ENCODE measurements around the gene TNNT3. TPM values are rescaled to one million over a fixed set of nuclear protein-coding genes. Genes with fewer than 3 reads are reported as not detected.

Gene TNNT3
- total and polyA plus RNA-seq, 2 of the 4 experiments (the other 2 are of a cell fraction): not detected

DNA sequence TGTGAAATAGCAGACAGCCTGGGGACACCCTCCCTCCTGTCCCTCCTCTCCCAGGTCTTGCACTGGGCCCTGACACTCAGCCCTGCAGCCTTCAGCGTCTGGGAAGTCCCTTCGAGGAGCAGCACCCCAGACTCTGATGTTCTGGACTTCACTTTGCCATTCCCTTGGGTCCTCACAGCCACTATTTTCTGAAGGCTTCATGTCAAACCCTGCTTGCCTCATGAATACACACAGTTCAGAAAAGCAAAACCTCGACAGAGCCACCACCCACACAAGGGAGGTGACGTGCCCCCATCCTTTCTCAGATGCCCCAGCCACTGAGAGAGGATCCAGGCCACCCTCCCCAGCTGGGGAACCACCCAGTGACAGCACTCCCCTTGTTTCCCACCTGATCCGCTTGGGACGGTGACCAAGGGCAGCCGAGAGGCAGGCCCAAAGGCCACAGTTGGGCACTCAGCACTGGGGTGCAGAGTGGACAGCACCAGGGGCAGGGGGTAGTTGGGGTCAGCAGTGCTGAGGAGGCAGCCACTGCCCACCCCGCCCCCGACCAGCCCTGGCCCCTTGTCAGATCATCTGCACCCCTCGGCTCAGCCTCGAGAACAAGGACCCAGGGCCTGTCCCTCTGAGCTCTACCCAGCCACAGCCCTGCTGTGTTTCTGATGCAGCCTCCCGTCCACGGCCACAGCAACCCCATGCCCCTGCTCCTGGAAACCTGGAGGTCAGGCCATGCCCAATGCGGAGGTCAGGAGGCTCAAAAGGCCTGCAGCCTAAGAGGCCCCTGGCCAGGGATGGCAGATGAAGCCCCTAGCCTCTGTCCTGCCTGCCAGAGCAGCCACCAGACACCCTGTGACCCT is 3.1 kb upstream of the TNNT3 start:
- H4K91ac ChIP-seq (ENCODE audit: insufficient read depth, low read depth, low read length): no peak overlapping the region
- CTCF ChIA-PET: no interaction called here
- TF ChIP-seq, protein P1, sequence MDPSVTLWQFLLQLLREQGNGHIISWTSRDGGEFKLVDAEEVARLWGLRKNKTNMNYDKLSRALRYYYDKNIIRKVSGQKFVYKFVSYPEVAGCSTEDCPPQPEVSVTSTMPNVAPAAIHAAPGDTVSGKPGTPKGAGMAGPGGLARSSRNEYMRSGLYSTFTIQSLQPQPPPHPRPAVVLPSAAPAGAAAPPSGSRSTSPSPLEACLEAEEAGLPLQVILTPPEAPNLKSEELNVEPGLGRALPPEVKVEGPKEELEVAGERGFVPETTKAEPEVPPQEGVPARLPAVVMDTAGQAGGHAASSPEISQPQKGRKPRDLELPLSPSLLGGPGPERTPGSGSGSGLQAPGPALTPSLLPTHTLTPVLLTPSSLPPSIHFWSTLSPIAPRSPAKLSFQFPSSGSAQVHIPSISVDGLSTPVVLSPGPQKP (IDR thresholded peaks at IDR 0.05; ENCODE audit: borderline replicate concordance, low read depth, low read length): no peak
- TF ChIP-seq RAD21 (IDR thresholded peaks at IDR 0.05; ENCODE audit: low read length): no peak
- TF ChIP-seq FOS (IDR thresholded peaks at IDR 0.05; ENCODE audit: low read depth, low read length): no peak
- no peak for TF ChIP-seq CEBPB (IDR thresholded peaks at IDR 0.05; ENCODE audit: low read depth, low read length)
- TF ChIP-seq SMC3 (IDR thresholded peaks at IDR 0.05; ENCODE audit: low read depth, low read length): no peak
- TF ChIP-seq, protein P2, sequence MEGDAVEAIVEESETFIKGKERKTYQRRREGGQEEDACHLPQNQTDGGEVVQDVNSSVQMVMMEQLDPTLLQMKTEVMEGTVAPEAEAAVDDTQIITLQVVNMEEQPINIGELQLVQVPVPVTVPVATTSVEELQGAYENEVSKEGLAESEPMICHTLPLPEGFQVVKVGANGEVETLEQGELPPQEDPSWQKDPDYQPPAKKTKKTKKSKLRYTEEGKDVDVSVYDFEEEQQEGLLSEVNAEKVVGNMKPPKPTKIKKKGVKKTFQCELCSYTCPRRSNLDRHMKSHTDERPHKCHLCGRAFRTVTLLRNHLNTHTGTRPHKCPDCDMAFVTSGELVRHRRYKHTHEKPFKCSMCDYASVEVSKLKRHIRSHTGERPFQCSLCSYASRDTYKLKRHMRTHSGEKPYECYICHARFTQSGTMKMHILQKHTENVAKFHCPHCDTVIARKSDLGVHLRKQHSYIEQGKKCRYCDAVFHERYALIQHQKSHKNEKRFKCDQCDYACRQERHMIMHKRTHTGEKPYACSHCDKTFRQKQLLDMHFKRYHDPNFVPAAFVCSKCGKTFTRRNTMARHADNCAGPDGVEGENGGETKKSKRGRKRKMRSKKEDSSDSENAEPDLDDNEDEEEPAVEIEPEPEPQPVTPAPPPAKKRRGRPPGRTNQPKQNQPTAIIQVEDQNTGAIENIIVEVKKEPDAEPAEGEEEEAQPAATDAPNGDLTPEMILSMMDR (conservative IDR thresholded peaks at IDR 0.05; ENCODE audit: low read depth, low read length): no peak
- TF ChIP-seq MXI1 (IDR thresholded peaks at IDR 0.05; ENCODE audit: borderline replicate concordance, low read depth, low read length): no peak
- no peak for TF ChIP-seq MAFK (IDR thresholded peaks at IDR 0.05; ENCODE audit: low read depth, low read length)
- TF ChIP-seq MAZ (IDR thresholded peaks at IDR 0.05; ENCODE audit: borderline replicate concordance, low read depth, low read length): no peak
- TF ChIP-seq, protein P3, sequence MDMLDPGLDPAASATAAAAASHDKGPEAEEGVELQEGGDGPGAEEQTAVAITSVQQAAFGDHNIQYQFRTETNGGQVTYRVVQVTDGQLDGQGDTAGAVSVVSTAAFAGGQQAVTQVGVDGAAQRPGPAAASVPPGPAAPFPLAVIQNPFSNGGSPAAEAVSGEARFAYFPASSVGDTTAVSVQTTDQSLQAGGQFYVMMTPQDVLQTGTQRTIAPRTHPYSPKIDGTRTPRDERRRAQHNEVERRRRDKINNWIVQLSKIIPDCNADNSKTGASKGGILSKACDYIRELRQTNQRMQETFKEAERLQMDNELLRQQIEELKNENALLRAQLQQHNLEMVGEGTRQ (IDR thresholded peaks at IDR 0.05; ENCODE audit: low read depth, low read length): no peak
- no peak for TF ChIP-seq CHD1 (IDR thresholded peaks at IDR 0.05; ENCODE audit: low read depth, low read length)
- TF ChIP-seq RFX5 (IDR thresholded peaks at IDR 0.05; ENCODE audit: low read depth, low read length): no peak
- TF ChIP-seq RCOR1 (IDR thresholded peaks at IDR 0.05; ENCODE audit: insufficient replicate concordance, low read length): no peak
- no peak for TF ChIP-seq NFE2L2 (IDR thresholded peaks at IDR 0.05; ENCODE audit: low read depth, low read length)
- no peak for TF ChIP-seq POLR2A (IDR thresholded peaks at IDR 0.05; ENCODE audit: low read depth, low read length)

More for the DNA sequence above, 3.1 kb upstream of the TNNT3 start:
- Histone ChIP-seq H2BK15ac (ENCODE audit: low read depth, low read length) (no peak overlapping the region), H2AK5ac (ENCODE audit: low read depth, low read length) (no peak overlapping the region), H3K4me1 (ENCODE audit: control insufficient read depth, insufficient read depth, low read length) (no peaks in the 10 kb centered on the region), H3K27me3 (ENCODE audit: control insufficient read depth, insufficient read depth, low read length) (peaks cover 6% of the 10 kb centered on the region; the same call in 1 of the 2 replicates), H4K8ac (ENCODE audit: low read depth in 2 of 2, low read length in 2 of 2) (no peak overlapping the region), H3K36me3 (ENCODE audit: control insufficient read depth, insufficient read depth, low read length) (no peaks in the 10 kb centered on the region), H3K79me1 (ENCODE audit: low read depth in 1 of 2, low read length in 2 of 2) (no peaks in the 10 kb centered on the region), H3K4ac (ENCODE audit: low read depth, low read length) (no peak overlapping the region), H2BK120ac (ENCODE audit: low read depth, low read length) (no peak overlapping the region), H3K9me1 (ENCODE audit: insufficient read depth, low read length) (no peaks in the 10 kb centered on the region), H3K9ac (ENCODE audit: low read depth, low read length) (no peak overlapping the region), H3K4me2 (ENCODE audit: low read depth, low read length) (no peak overlapping the region), H4K20me1 (ENCODE audit: insufficient read depth, low read length) (no peaks in the 10 kb centered on the region; the same call in 1 of the 2 replicates), H3K27ac (ENCODE audit: insufficient read depth, low read length) (no peak overlapping the region), H3K14ac (replicated peaks; ENCODE audit: low read depth, low read length) (no peak overlapping the region), H3K4me3 (ENCODE audit: insufficient read depth, low read depth, low read length) (no peak overlapping the region), H2BK20ac (ENCODE audit: low read depth, low read length) (no peak overlapping the region), H3K56ac (ENCODE audit: extremely low read depth, insufficient read depth, low read length) (no peak overlapping the region), H4K5ac (ENCODE audit: low read depth, low read length) (no peak overlapping the region), H2AK9ac (replicated peaks; ENCODE audit: low read depth, low read length, poor library complexity) (no peak overlapping the region), H3K9me3 (ENCODE audit: control insufficient read depth, insufficient read depth, low read length) (no peaks in the 10 kb centered on the region), H2BK5ac (ENCODE audit: low read depth, low read length, poor library complexity, severe bottlenecking) (no peak overlapping the region), H3K23ac (ENCODE audit: low read depth, low read length) (no peak overlapping the region), H3K18ac (ENCODE audit: low read depth, low read length) (no peak overlapping the region), H2AFZ (replicated peaks; ENCODE audit: low read length, poor library complexity) (no peak overlapping the region)
- intact Hi-C loops (cut with micrococcal nuclease) (no loop called here), in situ Hi-C loops (cut with MboI; ENCODE audit: low sequenced_read_pairs) (no loop called here), dilution Hi-C loops (cut with HindIII; ENCODE audit: low sequenced_read_pairs, unreplicated experiment) (no loop called here)
- no peak for ATAC-seq (ENCODE audit: low read depth)
- POLR2A ChIA-PET (ENCODE audit: unreplicated experiment): no interaction called here
- no peak for DNase-seq
- BruUV-seq (replicated peaks): no TSS peak
- 53% methylated on average over 6 of the region's 14 CpGs; no CpG with 5 or more reads in 1 of the 2 experiments for WGBS, 2 experiments (ENCODE audit: extremely low coverage in 2 of 2, insufficient read length in 1 of 2)

Data from IMR-90 (cell line).